Gastroesophageal sphincter (tissue), 3 donors: ENCODE results near the gene SMIM21.

ENCODE experiments used
- CTCF ChIP-seq, 4 experiments: fragments of 200-600 bp in 2 of 4; fragments of 450-650 bp in 2 of 4; sonication (generic) in 1 of 4; IDR thresholded peaks; one replicate each; pipeline ENCODE4 v1.5.1; 2017 to 2019; ENCODE audit warnings: antibody characterized with exemption in 4 of 4, mild to moderate bottlenecking in 2 of 4, moderate library complexity in 2 of 4
- EP300 ChIP-seq: sonication (generic); formaldehyde crosslinking; IDR thresholded peaks from one replicate; pipeline ENCODE4 v1.6.1; 2017; ENCODE audit warnings: antibody characterized with exemption, mild to moderate bottlenecking
- POLR2A ChIP-seq, 2 donors: fragments of 450-650 bp; IDR thresholded peaks; one replicate each; pipeline ENCODE4 v1.6.1; 2017; ENCODE audit warnings: antibody characterized with exemption in 2 of 2, mild to moderate bottlenecking in 2 of 2, moderate library complexity in 1 of 2

DNA sequence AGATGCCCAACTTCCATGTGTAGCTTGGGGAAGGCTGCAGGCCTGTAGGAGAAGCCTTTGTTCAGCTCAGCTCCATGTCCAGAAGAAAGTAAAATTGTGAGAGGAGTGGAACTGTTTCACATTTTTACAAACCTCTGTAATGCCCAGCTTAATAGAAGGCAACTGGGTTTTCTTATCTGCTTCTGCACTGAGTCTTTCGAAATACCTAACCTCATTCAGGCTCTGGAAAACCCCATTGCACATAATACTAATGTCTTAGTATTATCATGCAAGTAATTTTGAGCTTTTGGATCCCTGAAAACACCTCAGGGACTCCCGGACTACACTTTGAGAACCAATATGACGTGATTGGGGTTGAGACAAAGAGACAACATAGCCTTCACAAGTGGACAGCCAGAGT lies 5.8 kb downstream of the SMIM21 start:
- TF ChIP-seq CTCF (IDR thresholded peaks at IDR 0.05) (no peak), POLR2A (IDR thresholded peaks at IDR 0.05) (no peak), EP300 (no peak)
